ENCODE results near the gene GRHL1.
"Not testable (repeated sequence)": the region's sequence is repeated elsewhere in the genome, so short reads cannot be mapped to it uniquely, and the experiment has no call there.

Gene GRHL1

GRCh38 chr2:9998916-9999654 is 47.6 kb downstream of the GRHL1 start:
- DNase-seq: no peak

DNA sequence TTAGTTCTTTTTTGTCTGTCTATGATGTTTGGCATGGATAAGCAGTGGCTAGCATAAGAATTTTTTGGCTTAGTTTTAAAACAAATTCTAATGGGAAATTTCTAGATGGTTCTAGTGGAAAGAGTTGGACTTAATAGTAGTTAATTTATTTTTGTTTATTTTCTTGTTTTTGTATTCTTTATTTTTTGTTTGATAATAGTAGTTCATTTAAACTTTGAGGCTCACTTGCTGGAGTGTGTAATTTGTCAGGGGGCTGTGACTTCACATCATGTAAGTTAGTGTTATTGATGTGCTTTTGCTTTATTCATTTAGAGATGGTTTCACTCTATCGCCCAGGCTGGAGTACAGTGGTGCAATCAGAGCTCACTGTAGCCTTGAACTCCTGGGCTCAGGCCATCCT is 48.2 kb downstream of the GRHL1 start:
- no peak for DNase-seq

- no peak for DNase-seq
Observed at GRCh38 chr2:10000541-10000940, 49.0 kb downstream of the GRHL1 start.

DNA sequence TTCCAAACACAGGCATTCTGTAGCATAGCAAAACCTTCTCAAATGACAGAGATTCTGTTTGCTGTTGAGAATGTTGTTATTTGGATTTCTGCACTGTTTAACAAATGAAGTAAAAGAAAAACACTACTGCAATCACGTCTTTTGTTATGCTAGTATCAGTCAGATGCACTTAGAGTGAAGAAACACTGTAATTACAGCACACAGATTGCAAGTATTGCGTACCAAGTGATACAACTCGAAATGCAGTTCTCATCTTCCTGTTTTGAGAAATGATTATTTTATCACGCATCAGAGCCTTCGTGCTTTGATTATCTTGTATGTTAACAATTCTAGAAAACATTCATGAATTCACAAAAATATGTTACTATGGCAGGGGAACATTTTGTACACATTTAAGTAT is 50.1 kb downstream of the GRHL1 start:
- no peak for DNase-seq

DNA sequence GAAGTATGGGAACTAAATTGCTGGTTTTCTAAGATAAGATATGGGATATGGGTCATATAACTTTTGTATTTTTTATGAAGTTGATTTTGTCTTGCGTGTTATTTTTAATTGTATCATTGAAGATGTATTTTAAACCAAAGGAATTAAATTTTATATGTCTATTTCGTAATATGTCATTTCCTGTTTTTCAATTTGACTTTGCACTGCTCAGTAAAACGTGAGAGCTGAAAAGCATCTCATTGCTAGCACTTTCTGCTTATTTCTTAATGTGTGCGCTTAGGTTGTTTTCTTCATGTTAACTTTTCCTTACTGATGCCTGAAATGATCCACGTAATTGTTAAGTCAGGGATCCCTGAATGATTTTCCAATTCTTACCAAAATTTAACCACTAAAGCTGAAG is 50.6 kb downstream of the GRHL1 start:
- DNase-seq: no peak

DNA sequence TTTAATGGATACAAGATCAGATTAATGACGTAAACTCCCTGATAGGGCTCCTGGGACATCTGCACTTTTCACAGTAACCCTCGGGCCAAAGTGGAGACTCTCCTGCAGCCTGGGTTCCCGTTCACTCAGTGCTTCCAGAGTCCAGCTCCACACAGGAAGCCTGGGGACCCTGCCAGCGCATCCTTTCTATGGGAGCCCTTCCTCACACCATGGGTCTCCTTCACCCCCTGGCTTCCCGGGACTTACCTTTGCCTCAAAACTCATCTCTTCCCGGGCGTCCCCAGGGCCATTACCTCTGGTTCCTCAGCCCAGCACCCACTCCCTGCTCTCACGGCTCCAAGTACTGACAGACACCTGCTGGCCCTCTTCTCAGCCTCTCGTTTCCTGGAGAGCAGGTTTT is 51.2 kb downstream of the GRHL1 start:
- DNase-seq: no peak

GRCh38 chr2:10003206-10004125 is 52.0 kb downstream of the GRHL1 start:
- no peak for DNase-seq

GRCh38 chr2:10004401-10004800 is 52.9 kb downstream of the GRHL1 start:
- no peak for DNase-seq

DNA sequence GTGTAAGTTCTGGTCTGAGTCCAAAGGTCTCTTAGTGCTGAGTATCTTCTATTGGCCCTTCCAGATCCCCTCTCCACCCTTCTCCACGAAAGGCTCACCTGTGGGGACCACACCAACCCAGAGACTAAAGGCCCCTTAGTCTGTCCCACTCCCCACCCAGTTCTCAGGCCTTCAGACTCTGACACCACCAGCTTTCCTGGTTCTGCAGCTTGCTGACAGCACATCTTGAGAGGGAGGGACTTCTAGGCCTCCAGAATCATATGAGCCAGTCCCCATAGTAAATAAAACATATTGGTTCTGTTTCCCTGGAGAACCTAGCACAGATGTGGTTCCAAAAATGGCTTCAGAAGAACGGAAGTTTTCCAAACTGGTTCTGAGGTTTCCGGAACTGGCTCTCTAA is 53.3 kb downstream of the GRHL1 start:
- DNase-seq: no peak

DNA sequence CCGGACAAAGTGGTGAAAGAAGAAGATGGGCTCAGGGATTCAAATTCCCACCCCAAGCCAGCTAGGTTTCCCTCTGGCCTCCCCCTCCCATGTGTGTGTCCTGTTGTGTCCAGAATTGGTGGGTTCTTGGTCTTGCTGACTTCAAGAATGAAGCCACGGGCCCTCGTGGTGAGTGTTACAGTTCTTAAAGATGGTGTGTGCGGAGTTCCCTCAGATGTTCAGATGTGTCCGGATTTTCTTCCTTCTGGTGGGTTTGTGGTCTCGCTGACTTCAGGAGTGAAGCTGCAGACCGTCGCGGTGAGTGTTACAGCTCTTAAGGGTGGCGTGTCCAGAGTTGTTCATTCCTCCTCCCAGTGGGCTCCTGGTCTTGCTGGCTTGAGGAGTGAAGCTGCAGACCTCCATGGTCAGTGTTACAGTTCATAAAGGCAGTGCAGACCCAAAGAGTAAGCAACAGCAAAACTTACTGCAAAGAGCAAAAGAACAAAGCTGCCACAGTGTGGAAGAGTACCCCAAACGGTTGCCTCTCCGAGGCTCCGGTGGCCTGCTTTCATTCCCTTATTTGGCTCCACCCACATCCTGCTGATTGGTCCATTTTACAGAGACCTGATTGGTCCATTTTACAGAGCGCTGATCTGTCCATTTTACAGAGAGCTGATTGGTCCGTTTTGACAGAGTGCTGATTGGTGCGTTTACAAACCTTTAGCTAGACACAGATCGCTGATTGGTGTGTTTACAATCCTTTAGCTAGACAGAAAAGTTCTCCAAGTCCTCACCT is 54.2 kb downstream of the GRHL1 start:
- no peak for DNase-seq

GRCh38 chr2:10006236-10007161 is 55.0 kb downstream of the GRHL1 start:
- DNase-seq: no peak

GRCh38 chr2:10007435-10007834 is 55.9 kb downstream of the GRHL1 start:
- no peak for DNase-seq

DNA sequence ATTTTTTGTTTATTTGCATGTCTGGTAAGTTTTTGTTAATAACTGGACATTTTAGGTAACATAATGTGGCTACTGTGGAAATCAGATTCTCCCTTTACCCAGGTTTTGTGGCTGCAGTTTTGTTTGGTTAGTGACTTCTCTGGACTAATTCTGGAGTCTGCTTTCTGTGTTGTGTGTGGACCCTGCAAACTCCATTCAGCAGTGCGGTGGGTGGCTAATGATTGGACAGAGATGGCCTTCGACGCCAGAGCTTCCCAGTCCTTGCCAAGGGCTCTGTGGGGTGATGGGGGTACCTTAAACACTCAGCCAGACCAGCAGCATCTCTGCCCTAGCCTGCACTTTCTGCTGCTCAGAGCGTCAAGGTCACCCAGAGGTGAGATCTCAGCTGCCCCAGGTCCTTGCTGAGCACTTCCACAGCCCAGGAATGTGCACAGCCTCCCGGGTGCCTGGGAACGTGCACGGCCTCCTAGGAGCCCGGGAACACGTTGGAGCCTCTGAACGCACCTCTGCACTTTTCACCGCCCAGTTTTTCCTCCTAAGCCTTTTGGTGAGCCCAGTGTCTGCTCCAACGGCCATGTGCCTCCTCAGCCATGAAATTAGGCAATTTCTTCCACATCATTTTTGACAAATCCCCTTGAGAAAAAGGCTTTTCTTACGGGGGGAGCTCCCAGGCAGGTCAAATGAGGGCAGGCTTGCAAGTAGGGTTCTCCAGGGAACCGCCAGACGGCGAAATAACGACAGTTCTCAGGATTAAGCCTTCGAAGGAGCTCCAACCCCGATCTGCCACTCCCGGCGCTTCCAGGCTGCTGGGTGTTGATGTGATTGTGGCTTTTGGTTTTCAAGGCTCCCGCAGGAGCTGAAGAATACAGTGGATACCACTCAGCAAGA is 56.7 kb downstream of the GRHL1 start:
- no peak for DNase-seq

- no peak for DNase-seq
Observed at GRCh38 chr2:10008809-10009176, 57.3 kb downstream of the GRHL1 start.

GRCh38 chr2:10009271-10009810 is 57.8 kb downstream of the GRHL1 start:
- no peak for DNase-seq

DNA sequence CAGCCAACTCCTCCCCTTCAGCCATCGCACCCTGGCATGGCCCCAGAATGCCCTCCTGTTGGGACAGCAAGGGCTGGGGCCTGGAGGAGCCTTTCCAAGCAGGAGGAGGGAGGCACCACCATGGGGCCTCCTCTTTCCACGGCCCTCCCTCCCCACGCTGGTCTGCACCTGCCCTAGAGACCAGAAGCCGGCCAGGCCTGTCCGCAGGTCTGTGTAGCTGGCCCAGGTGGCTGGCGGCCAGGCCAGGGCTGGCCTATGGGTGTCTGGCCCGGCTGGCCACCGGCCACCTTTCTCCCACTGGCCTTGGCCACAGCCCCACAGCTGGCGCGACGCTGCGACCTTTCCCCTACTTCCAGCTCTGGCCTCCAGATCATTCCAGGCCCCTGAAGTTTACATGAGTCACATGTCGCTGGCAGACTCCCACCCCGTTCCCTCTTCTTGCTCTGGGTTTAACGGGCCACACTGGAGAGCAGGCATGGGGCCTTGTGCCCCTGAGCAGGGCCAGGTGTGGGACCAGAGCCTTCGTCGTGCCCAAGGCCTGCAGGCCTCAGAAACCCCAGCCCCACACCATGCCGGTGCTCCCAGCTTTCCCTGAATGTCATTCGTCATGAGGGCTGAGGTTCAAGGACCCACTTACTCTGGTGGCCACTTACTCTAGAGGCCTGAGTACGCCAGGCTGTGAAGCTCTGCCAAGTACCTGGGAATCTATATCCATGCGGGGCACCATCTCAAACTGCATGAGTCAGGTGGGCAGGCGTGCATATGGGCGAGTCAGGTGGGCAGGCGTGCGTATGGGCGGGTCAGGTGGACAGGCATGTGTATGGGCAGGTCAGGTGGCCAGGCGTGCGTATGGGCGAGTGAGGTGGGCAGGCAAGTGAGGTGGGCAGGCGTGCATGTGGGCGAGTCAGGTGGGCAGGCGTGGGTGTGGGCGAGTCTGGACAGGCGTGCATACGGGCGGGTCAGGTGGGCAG is 58.6 kb downstream of the GRHL1 start:
- no peak for DNase-seq

DNA sequence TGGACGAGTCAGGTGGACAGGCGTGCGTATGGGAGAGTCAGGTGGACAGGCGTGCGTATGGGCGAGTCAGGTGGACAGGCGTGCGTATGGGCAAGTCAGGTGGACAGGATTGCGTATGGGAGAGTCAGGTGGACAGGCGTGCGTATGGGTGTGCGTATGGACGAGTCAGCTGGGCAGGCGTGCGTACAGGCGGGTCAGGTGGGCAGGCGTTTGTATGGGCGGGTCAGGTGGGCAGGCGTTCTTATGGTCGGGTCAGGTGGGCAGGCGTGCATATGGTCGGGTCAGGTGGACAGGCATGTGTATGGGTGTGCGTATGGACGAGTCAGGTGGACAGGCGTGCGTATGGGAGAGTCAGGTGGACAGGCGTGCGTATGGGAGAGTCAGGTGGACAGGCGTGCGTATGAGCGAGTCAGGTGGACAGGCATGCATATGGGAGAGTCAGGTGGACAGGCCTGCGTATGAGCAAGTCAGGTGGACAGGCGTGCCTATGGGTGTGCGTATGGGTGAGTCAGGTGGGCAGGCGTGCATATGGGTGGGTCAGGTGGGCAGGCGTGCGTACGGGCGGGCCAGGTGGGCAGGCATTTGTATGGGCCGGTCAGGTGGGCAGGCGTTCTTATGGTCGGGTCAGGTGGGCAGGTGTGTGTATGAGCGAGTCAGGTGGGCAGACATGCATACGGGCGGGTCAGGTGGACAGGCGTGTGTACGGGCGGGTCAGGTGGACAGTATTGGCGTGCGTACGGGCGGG is 59.5 kb downstream of the GRHL1 start:
- DNase-seq: not testable (repeated sequence)

DNA sequence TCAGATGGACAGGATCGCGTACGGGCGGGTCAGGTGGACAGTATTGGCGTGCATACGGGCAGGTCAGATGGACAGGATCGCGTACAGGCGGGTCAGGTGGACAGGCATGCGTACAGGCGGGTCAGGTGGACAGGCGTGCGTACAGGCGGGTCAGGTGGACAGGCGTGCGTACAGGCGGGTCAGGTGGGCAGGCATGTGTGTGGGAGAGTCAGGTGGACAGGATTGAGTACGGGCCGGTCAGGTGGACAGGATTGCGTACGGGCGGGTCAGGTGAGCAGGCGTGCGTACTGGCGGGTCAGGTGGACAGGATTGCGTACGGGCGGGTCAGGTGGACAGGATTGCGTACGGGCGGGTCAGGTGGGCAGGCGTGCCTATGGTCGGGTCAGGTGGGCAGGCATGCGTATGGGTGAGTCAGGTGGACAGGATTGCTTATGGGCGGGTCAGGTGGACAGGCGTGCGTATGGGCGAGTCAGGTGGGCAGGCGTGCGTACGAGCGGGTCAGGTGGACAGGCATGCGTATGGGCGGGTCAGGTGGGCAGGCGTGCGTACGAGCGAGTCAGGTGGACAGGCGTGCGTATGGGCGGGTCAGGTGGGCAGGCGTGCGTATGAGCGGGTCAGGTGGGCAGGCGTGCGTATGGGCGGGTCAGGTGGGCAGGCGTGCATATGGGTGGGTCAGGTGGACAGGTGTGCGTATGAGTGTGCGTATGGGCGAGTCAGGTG is 60.3 kb downstream of the GRHL1 start:
- not testable (repeated sequence) for DNase-seq

Measured in NCI-H1048 (cell line).